Uterus (tissue), 4 donors: ENCODE data around the gene SMC3. TPM values are rescaled to one million over a fixed set of nuclear protein-coding genes. Genes with fewer than 3 reads are reported as not detected.
"Not testable (repeated sequence)": the region's sequence is repeated elsewhere in the genome, so short reads cannot be mapped to it uniquely, and the experiment has no call there.

Source experiments
- DNase-seq, 2 donors: peaks; one replicate each; pipeline ENCODE4 v3.0.0-alpha.2; 2019 to 2020
- H3K27ac ChIP-seq, 2 donors: fragments of 200-600 bp; sonication (generic); 1 replicate in 1 of 2; 2 replicates in 1 of 2; pipeline ENCODE4 v1.5.1; 2016 to 2018
- H3K27me3 ChIP-seq, 2 donors: fragments of 200-600 bp; sonication (generic); one replicate each; pipeline ENCODE4 v1.5.1; 2018 to 2019; ENCODE audit warnings: control low read depth in 1 of 2
- H3K36me3 ChIP-seq, 2 donors: fragments of 200-600 bp; sonication (generic); one replicate each; pipeline ENCODE4 v1.5.1; 2019; ENCODE audit warnings: control low read depth in 1 of 2
- H3K4me1 ChIP-seq, 2 donors: fragments of 200-600 bp; sonication (generic); one replicate each; pipeline ENCODE4 v1.5.1; 2018 to 2019; ENCODE audit warnings: control low read depth in 1 of 2
- H3K4me3 ChIP-seq, 2 donors: fragments of 200-600 bp; sonication (generic); 1 replicate in 1 of 2; 2 replicates in 1 of 2; pipeline ENCODE4 v1.5.1; 2018 to 2019; ENCODE audit warnings: mild to moderate bottlenecking in 1 of 2
- H3K9me3 ChIP-seq, 2 donors: fragments of 200-600 bp; sonication (generic); one replicate each; pipeline ENCODE4 v1.5.1; 2019; ENCODE audit warnings: control low read depth in 1 of 2
- CTCF ChIP-seq, 4 experiments: fragments of 200-600 bp in 2 of 4; fragments of 450-650 bp in 2 of 4; sonication (generic) in 2 of 4; IDR thresholded peaks; one replicate each; pipeline ENCODE4 v1.5.1; 2016 to 2019; ENCODE audit warnings: antibody characterized with exemption in 4 of 4, mild to moderate bottlenecking in 2 of 4, moderate library complexity in 1 of 4
- POLR2A ChIP-seq, 2 donors: fragments of 450-650 bp; IDR thresholded peaks; one replicate each; pipeline ENCODE4 v1.6.1; 2016; ENCODE audit warnings: antibody characterized with exemption in 2 of 2, mild to moderate bottlenecking in 1 of 2, moderate library complexity in 1 of 2
- intact Hi-C: fragments of 100-400 bp; cut with DNase I; formaldehyde crosslinking; loops from one replicate; pipeline ENCODE4 v1.15.1; 2023; ENCODE audit warnings: low total_unique reads
- total RNA-seq, 4 donors: library from RNA; depleted of rRNA in 3 of 4; stranded (reverse); fragments of >200 nt in 3 of 4; gene quantifications; one replicate each; pipeline versions ENCODE4 v1.1.0 to v1.2.4, GENCODE V29; 2014 to 2023
- donor health status: DM: yes; HTN: yes; CAD: no.

SMC3 gene
- total RNA-seq, 4 donors from 2014 or later: 12.4 to 45.3 (median 39.3) TPM

GRCh38 chr10:110525349-110526260 lies 41.9 kb upstream of the SMC3 start:
- H3K9me3 ChIP-seq: no peaks in the 10 kb centered on the region
- H3K36me3 ChIP-seq: no peaks in the 10 kb centered on the region
- intact Hi-C loops: no loop called here
- no peak for DNase-seq
- no peaks in the 10 kb centered on the region for H3K27me3 ChIP-seq
- H3K27ac ChIP-seq: no peak overlapping the region
- TF ChIP-seq POLR2A (IDR thresholded peaks at IDR 0.05): no peak
- no peak for TF ChIP-seq CTCF (IDR thresholded peaks at IDR 0.05)
- no peaks in the 10 kb centered on the region for H3K4me1 ChIP-seq
- H3K4me3 ChIP-seq: no peak overlapping the region

GRCh38 chr10:110527731-110528171 lies 39.7 kb upstream of the SMC3 start:
- H3K9me3 ChIP-seq: no peaks in the 10 kb centered on the region
- no peak overlapping the region for H3K4me3 ChIP-seq
- H3K27ac ChIP-seq: no peak overlapping the region
- no peak for DNase-seq
- no peaks in the 10 kb centered on the region for H3K4me1 ChIP-seq
- no peaks in the 10 kb centered on the region for H3K27me3 ChIP-seq
- intact Hi-C loops: no loop called here
- no peak for TF ChIP-seq POLR2A (IDR thresholded peaks at IDR 0.05)
- no peak for TF ChIP-seq CTCF (IDR thresholded peaks at IDR 0.05)
- H3K36me3 ChIP-seq: no peaks in the 10 kb centered on the region

DNA sequence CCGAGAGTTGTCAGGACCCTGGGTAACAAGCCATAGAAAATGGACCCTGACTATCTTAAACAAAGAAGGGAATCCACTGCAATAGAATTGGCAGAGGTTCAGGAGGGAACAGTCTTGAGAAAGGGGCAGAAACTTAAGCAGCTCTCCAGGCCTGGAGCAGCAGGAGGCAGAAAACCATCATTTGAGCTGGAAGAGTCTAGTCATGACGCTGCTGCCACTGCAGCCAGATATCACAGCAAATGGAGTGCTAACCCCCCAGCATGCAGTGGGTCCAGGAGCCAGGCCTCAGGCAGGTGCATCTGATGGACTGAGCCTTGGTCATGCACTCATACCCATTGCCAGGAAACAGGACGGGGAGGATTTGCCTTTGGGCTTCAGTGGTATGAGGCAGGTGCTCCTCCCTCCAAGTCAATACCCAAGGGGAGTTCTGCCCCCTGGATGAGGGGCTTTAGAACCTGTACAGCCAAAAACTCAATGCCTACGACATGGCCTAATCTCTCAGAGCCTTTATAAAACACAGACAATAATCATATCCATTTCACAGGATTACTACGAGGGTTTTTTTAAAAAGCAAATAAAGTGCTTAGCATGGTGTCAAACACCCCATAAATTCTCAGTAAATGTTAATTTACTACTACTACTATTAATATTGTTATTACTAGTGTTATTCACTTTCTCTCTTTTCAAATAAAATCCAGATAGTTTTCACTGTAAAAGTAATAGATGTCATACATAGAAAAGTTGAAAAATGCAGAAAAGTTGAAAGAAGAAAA lies 39.1 kb upstream of the SMC3 start:
- DNase-seq: no peak
- Histone ChIP-seq H3K4me3 (no peak overlapping the region), H3K27me3 (peaks cover 0 to 2% of the 10 kb centered on the region in 2 donors), H3K27ac (no peak overlapping the region), H3K4me1 (no peaks in the 10 kb centered on the region), H3K36me3 (no peaks in the 10 kb centered on the region), H3K9me3 (no peaks in the 10 kb centered on the region)
- TF ChIP-seq CTCF (IDR thresholded peaks at IDR 0.05) (no peak), POLR2A (IDR thresholded peaks at IDR 0.05) (no peak)
- intact Hi-C loops: no loop called here

- DNase-seq, H3K36me3 ChIP-seq, H3K9me3 ChIP-seq, H3K4me1 ChIP-seq, intact Hi-C loops, H3K27me3 ChIP-seq, H3K27ac ChIP-seq, H3K4me3 ChIP-seq: not testable (repeated sequence)
Measured at GRCh38 chr10:110528997-110529524, 38.4 kb upstream of the SMC3 start.

DNA sequence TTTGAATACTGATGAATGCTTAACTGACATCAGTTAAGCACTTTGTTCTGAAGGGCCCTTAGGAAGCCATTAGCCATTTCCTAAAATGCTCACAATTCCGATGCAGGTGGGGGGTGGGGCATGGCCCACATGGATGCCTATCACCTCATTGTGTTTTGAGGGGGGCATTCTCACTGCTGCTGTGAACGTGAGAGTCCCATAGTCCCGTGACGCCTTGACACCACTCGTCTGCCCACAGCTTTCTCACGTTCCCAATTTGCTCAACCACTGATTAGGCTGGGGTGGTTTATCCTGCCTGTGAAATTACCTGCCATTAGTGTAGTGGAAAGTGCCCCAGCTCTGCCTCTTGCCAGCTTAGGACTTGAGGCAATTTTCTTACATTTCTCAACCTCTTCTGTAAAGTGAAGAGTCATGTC lies 37.9 kb upstream of the SMC3 start:
- Histone ChIP-seq H3K27ac (no peak overlapping the region), H3K4me3 (no peak overlapping the region), H3K36me3 (no peaks in the 10 kb centered on the region), H3K9me3 (no peaks in the 10 kb centered on the region), H3K4me1 (no peaks in the 10 kb centered on the region), H3K27me3 (peaks cover 0 to 2% of the 10 kb centered on the region in 2 donors)
- intact Hi-C loops: no loop called here
- TF ChIP-seq POLR2A (IDR thresholded peaks at IDR 0.05) (no peak), CTCF (IDR thresholded peaks at IDR 0.05) (no peak)
- DNase-seq: no peak
